ENCODE measurements around the gene HTR4.

HTR4 gene

DNA sequence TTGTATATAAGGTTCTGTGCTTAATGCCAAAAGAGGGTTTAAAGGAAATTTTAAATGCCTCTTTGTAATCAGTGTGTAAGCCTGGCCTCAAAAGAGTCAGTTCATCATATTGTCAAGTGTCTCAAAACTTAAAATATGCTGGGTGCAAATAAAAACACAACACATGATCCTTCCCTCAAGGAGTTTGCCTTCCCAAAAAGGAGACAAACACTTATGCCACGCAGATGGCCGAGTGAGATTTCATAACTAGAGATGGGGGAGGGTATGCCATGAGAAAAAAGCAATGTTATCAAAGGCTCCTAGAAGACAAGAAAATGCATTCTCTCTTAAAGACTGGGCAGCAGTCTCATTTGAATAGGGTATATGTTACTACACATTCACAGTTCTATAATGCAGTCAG lies 215.4 kb downstream of the HTR4 start:
- no peaks in the 10 kb centered on the region for H3K36me3 ChIP-seq (ENCODE audit: control insufficient read depth, insufficient read depth, low read length)
- no peak overlapping the region for H3K4me3 ChIP-seq (ENCODE audit: low read depth, low read length)
- H3K27ac ChIP-seq: no peak overlapping the region
- TF ChIP-seq, protein P1, sequence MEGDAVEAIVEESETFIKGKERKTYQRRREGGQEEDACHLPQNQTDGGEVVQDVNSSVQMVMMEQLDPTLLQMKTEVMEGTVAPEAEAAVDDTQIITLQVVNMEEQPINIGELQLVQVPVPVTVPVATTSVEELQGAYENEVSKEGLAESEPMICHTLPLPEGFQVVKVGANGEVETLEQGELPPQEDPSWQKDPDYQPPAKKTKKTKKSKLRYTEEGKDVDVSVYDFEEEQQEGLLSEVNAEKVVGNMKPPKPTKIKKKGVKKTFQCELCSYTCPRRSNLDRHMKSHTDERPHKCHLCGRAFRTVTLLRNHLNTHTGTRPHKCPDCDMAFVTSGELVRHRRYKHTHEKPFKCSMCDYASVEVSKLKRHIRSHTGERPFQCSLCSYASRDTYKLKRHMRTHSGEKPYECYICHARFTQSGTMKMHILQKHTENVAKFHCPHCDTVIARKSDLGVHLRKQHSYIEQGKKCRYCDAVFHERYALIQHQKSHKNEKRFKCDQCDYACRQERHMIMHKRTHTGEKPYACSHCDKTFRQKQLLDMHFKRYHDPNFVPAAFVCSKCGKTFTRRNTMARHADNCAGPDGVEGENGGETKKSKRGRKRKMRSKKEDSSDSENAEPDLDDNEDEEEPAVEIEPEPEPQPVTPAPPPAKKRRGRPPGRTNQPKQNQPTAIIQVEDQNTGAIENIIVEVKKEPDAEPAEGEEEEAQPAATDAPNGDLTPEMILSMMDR (IDR thresholded peaks at IDR 0.05): no peak
- no peak overlapping the region for H2AFZ ChIP-seq
- H3K9ac ChIP-seq: no peak overlapping the region
- no peaks in the 10 kb centered on the region for H3K9me3 ChIP-seq (ENCODE audit: control insufficient read depth, low read length)
- H3K4me2 ChIP-seq (ENCODE audit: low read length): no peak overlapping the region
- no peaks in the 10 kb centered on the region for H3K79me2 ChIP-seq
- no peaks in the 10 kb centered on the region for H3K27me3 ChIP-seq (ENCODE audit: control insufficient read depth, insufficient read depth, low read length)
- no peaks in the 10 kb centered on the region for H3K4me1 ChIP-seq

DNA sequence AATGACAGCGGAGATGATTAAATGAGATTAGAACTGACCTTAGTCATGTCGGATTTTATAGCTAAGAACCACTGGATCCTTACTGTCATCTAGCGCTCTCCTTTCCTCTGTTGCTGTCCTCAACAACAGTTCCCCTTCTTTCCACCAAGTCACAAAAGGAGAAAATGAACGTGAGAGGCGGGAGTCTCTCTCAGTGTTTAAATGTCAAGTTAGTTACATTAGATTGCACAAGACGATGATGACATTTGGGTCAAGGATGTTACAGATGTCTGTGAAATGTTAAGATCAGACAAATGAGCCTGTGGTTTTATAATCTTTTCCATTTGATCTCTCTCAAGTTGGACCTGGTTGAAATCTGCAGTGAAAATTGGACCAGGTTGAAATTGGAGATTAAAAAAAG lies 217.1 kb downstream of the HTR4 start:
- Histone ChIP-seq H3K36me3 (ENCODE audit: control insufficient read depth, insufficient read depth, low read length) (no peaks in the 10 kb centered on the region), H3K79me2 (no peaks in the 10 kb centered on the region), H3K9ac (no peak overlapping the region), H2AFZ (no peak overlapping the region), H3K27ac (no peak overlapping the region), H3K27me3 (ENCODE audit: control insufficient read depth, insufficient read depth, low read length) (no peaks in the 10 kb centered on the region), H3K9me3 (ENCODE audit: control insufficient read depth, low read length) (no peaks in the 10 kb centered on the region), H3K4me1 (no peaks in the 10 kb centered on the region), H3K4me2 (ENCODE audit: low read length) (no peak overlapping the region), H3K4me3 (ENCODE audit: low read depth, low read length) (no peak overlapping the region)
- TF ChIP-seq, protein P1 (IDR thresholded peaks at IDR 0.05): no peak

DNA sequence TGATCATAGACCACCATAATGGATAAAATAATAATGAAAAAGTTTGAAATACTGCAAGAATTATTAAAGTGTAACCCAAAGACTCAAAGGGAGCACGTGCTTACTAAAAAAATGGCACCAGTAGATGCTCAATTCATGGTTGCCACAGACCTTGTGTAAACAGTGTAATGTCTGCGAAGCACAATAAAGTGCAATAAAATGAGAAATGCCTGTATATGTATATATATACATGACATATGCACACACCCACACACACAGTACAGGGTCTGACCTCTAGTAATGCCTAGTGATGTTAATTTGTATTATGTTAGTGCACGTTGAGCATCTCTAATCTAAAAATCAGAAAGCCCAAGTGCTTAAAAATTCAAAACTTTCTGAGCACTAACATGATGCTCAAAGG lies 218.3 kb downstream of the HTR4 start:
- no peaks in the 10 kb centered on the region for H3K27me3 ChIP-seq (ENCODE audit: control insufficient read depth, insufficient read depth, low read length)
- TF ChIP-seq, protein P1 (IDR thresholded peaks at IDR 0.05): no peak
- no peaks in the 10 kb centered on the region for H3K4me1 ChIP-seq
- no peaks in the 10 kb centered on the region for H3K79me2 ChIP-seq
- H3K4me2 ChIP-seq (ENCODE audit: low read length): no peak overlapping the region
- no peaks in the 10 kb centered on the region for H3K9me3 ChIP-seq (ENCODE audit: control insufficient read depth, low read length)
- H3K36me3 ChIP-seq (ENCODE audit: control insufficient read depth, insufficient read depth, low read length): no peaks in the 10 kb centered on the region
- H2AFZ ChIP-seq: no peak overlapping the region
- H3K4me3 ChIP-seq (ENCODE audit: low read depth, low read length): no peak overlapping the region
- no peak overlapping the region for H3K9ac ChIP-seq
- H3K27ac ChIP-seq: no peak overlapping the region

DNA sequence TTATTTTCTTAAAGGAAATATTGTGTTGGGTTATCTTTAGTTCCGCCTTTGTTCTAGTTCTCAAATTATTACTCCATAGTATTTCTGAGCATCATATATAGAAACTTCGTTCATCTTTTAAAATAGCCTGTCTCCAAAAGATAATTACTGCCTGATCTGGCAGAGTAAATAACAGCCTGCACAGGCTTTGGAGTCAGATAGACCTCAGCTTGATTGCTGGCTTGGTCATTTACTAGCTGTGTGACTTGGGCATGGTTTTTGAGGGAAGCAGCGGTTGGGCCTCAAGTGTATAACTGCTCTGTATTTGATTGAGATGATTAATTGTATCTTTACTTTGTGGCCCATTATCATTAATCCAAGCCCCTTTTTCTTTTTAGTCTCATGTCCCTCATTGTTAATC lies 220.5 kb downstream of the HTR4 start:
- H3K36me3 ChIP-seq (ENCODE audit: control insufficient read depth, insufficient read depth, low read length): no peaks in the 10 kb centered on the region
- H3K4me1 ChIP-seq: no peaks in the 10 kb centered on the region
- TF ChIP-seq, protein P1 (IDR thresholded peaks at IDR 0.05): no peak
- H3K9ac ChIP-seq: no peak overlapping the region
- no peak overlapping the region for H3K27ac ChIP-seq
- no peak overlapping the region for H3K4me3 ChIP-seq (ENCODE audit: low read depth, low read length)
- no peaks in the 10 kb centered on the region for H3K79me2 ChIP-seq
- no peaks in the 10 kb centered on the region for H3K27me3 ChIP-seq (ENCODE audit: control insufficient read depth, insufficient read depth, low read length)
- no peak overlapping the region for H3K4me2 ChIP-seq (ENCODE audit: low read length)
- H2AFZ ChIP-seq: no peak overlapping the region
- H3K9me3 ChIP-seq (ENCODE audit: control insufficient read depth, low read length): no peaks in the 10 kb centered on the region
